Smooth muscle cell (in vitro differentiated cells): ENCODE results near the gene KLRF2. TPM values are rescaled to one million over a fixed set of nuclear protein-coding genes. Genes with fewer than 3 reads are reported as not detected.

Experiments used
- DNase-seq: peaks from one replicate; lab custom pipeline; 2025; ENCODE audit not compliant: unreplicated experiment; lab: John Stamatoyannopoulos, UW
- H2AFZ ChIP-seq: fragments of 200-600 bp; sonication (generic); 2 replicates; pipeline ENCODE4 v1.6.0; 2016; ENCODE audit warnings: antibody characterized with exemption, low read depth, mild to moderate bottlenecking
- H3F3A ChIP-seq: fragments of 200-600 bp; sonication (generic); 2 replicates; pipeline ENCODE4 v1.6.0; 2017; ENCODE audit warnings: antibody characterized with exemption, low read depth
- H3K27ac ChIP-seq: fragments of 200-600 bp; sonication (generic); 2 replicates; pipeline ENCODE4 v1.5.1; 2016; ENCODE audit warnings: low read depth, mild to moderate bottlenecking
- H3K27me3 ChIP-seq: fragments of 200-600 bp; sonication (generic); 2 replicates; pipeline ENCODE4 v1.6.1; 2016; ENCODE audit warnings: low read depth, mild to moderate bottlenecking
- H3K36me3 ChIP-seq: fragments of 200-600 bp; sonication (generic); 2 replicates; pipeline ENCODE4 v1.5.1; 2016; ENCODE audit warnings: low read depth
- H3K4me1 ChIP-seq: fragments of 200-600 bp; sonication (generic); 2 replicates; pipeline ENCODE4 v1.5.1; 2016; ENCODE audit warnings: low read depth
- H3K4me2 ChIP-seq: fragments of 200-600 bp; sonication (generic); 2 replicates; pipeline ENCODE4 v1.6.0; 2016; ENCODE audit warnings: mild to moderate bottlenecking
- H3K4me3 ChIP-seq: fragments of 200-600 bp; sonication (generic); 2 replicates; pipeline ENCODE4 v1.5.1; 2016; ENCODE audit warnings: mild to moderate bottlenecking
- H3K79me2 ChIP-seq: fragments of 200-600 bp; sonication (generic); 2 replicates; pipeline ENCODE4 v1.6.0; 2016; ENCODE audit warnings: low read depth, mild to moderate bottlenecking
- H3K9ac ChIP-seq: fragments of 200-600 bp; sonication (generic); 2 replicates; pipeline ENCODE4 v1.6.0; 2016; ENCODE audit warnings: low read depth
- H3K9me3 ChIP-seq: fragments of 200-600 bp; sonication (generic); replicated peaks from 2 replicates; pipeline ENCODE4 v1.5.1; 2016; ENCODE audit warnings: low read depth
- H4K20me1 ChIP-seq: fragments of 200-600 bp; sonication (generic); 2 replicates; pipeline ENCODE4 v1.6.0; 2016; ENCODE audit warnings: low read depth
- WGBS: methylation state at CpG from one replicate; pipeline ENCODE4 v1.1.7; 2016; ENCODE audit warnings: low lambda C conversion rate; 5-methylcytosine and 5-hydroxymethylcytosine counted together
- polyA plus RNA-seq: library from polyadenylated mRNA; unstranded; fragments of >200 nt; fragmentation: Nextera tagmentation; extraction: Ambion mirVana; gene quantifications from 2 replicates; pipeline ENCODE4 v1.2.1, GENCODE V29; 2016
- total RNA-seq: library from RNA; depleted of rRNA; stranded (reverse); fragments of >200 nt; gene quantifications from 2 replicates; pipeline ENCODE4 v1.2.3, GENCODE V29; 2014
- TF ChIP-seq, protein P1 (sequence below): fragments of 200-600 bp; sonication (generic); IDR thresholded peaks from 2 replicates; pipeline ENCODE4 v1.5.1; 2017; ENCODE audit warnings: borderline replicate concordance, mild to moderate bottlenecking, antibody characterized with exemption; ENCODE audit not compliant: insufficient read depth, poor library complexity, severe bottlenecking

The KLRF2 gene
- total and polyA plus RNA-seq, 2 experiments from 2014 or later = not detected

DNA sequence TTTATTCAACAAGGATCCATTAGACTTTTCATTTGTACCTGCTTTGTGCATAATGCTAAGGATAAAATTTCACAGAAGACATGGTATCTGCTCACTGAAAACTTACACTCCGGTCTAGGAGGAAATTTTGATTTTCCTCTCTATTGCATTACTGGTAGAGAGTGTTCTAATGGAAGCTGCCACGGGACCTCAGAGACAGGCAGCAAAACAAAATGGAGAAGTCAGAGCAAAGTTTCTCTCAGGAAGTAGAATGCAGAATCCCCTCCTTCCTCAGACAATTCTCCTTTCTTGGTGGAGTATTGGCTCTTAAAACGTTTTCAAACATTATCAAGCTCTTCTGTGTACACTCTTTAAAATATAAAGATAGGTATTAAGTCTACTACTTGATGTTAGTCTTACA is 24.4 kb upstream of the KLRF2 start:
- no peak overlapping the region for H3K27ac ChIP-seq
- 77% methylated on average over 3 of the region's 3 CpGs for WGBS
- TF ChIP-seq, protein P1, sequence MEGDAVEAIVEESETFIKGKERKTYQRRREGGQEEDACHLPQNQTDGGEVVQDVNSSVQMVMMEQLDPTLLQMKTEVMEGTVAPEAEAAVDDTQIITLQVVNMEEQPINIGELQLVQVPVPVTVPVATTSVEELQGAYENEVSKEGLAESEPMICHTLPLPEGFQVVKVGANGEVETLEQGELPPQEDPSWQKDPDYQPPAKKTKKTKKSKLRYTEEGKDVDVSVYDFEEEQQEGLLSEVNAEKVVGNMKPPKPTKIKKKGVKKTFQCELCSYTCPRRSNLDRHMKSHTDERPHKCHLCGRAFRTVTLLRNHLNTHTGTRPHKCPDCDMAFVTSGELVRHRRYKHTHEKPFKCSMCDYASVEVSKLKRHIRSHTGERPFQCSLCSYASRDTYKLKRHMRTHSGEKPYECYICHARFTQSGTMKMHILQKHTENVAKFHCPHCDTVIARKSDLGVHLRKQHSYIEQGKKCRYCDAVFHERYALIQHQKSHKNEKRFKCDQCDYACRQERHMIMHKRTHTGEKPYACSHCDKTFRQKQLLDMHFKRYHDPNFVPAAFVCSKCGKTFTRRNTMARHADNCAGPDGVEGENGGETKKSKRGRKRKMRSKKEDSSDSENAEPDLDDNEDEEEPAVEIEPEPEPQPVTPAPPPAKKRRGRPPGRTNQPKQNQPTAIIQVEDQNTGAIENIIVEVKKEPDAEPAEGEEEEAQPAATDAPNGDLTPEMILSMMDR = no peak
- H3K4me3 ChIP-seq = no peak overlapping the region
- H2AFZ ChIP-seq = no peak overlapping the region
- no peak overlapping the region for H3K4me2 ChIP-seq
- H3K4me1 ChIP-seq = no peaks in the 10 kb centered on the region
- no peaks in the 10 kb centered on the region for H3F3A ChIP-seq
- no peak overlapping the region for H3K9ac ChIP-seq
- no peaks in the 10 kb centered on the region for H3K9me3 ChIP-seq
- no peaks in the 10 kb centered on the region for H4K20me1 ChIP-seq
- H3K27me3 ChIP-seq = no peaks in the 10 kb centered on the region
- no peaks in the 10 kb centered on the region for H3K36me3 ChIP-seq
- no peaks in the 10 kb centered on the region for H3K79me2 ChIP-seq
- DNase-seq = no peak

DNA sequence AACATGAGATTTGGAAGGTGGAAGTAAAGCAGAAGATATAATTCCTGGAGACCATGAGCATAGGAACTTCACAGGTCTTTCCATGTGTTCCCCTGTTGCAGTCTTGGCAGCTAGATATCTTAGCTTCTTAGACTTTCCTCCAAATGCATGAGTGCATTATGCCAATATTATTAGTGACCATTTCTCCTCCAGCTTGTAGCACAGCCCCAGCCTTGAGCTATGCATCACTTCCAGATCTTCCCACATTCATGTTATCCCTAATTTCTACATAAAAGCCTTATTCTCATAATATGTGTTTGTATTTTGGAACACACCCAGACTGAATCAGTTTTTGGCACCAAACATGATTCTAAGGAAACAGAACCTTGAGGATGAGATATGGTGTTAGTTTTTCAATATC is 23.2 kb upstream of the KLRF2 start:
- TF ChIP-seq, protein P1 = no peak
- H3K36me3 ChIP-seq = no peaks in the 10 kb centered on the region
- no peaks in the 10 kb centered on the region for H3K9me3 ChIP-seq
- H3F3A ChIP-seq = no peaks in the 10 kb centered on the region
- no peaks in the 10 kb centered on the region for H3K79me2 ChIP-seq
- no peak for DNase-seq
- no peaks in the 10 kb centered on the region for H3K27me3 ChIP-seq
- no peaks in the 10 kb centered on the region for H3K4me1 ChIP-seq
- no peak overlapping the region for H3K4me2 ChIP-seq
- no peak overlapping the region for H3K27ac ChIP-seq
- H2AFZ ChIP-seq = no peak overlapping the region
- no peak overlapping the region for H3K4me3 ChIP-seq
- no peaks in the 10 kb centered on the region for H4K20me1 ChIP-seq
- H3K9ac ChIP-seq = no peak overlapping the region

DNA sequence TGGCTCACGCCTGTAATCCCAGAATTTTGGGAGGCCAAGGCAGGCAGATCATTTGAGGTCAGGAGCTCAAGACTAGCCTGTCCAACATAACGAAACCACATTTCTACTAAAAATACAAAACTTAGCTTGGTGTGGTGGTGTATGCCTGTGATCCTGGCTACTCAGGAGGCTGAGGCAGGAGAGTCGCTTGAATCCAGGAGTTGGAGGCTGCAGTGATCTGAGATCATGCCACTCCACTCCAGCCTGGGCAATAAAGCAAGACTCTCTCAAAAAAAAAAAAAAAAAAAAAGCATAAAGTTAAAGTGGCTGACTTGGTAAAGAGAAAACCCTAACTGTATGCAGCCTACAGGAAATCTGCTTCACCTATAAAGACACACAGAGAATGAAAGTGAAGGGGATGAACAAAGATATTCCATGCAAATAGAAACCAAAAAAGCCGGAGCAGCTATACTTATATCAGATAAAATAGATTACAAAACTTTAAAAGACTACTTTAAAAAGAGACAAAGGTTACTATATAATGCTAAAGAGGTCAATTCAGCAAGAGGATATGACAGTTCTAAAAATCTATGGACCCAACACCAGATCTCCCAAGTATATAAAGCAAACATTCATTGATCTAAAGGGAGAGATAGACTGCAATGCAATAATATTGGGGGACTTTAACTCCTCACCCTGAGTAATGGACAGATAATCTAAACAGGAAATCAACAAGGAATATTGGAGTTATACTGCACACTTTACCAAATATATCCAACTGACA is 16.2 kb upstream of the KLRF2 start:
- TF ChIP-seq, protein P1 = no peak
- H3K27me3 ChIP-seq = no peaks in the 10 kb centered on the region
- no peak overlapping the region for H3K4me3 ChIP-seq
- H3K9ac ChIP-seq = no peak overlapping the region
- H3K79me2 ChIP-seq = no peaks in the 10 kb centered on the region
- no peaks in the 10 kb centered on the region for H3K36me3 ChIP-seq
- peaks cover 13% of the 10 kb centered on the region for H3K4me1 ChIP-seq
- H3K4me2 ChIP-seq = no peak overlapping the region
- H3K9me3 ChIP-seq = peaks cover 10% of the 10 kb centered on the region
- H3K27ac ChIP-seq = no peak overlapping the region
- 88% methylated on average over 4 of the region's 4 CpGs for WGBS
- DNase-seq = no peak
- no peaks in the 10 kb centered on the region for H4K20me1 ChIP-seq
- H3F3A ChIP-seq = peaks cover 5% of the 10 kb centered on the region
- no peak overlapping the region for H2AFZ ChIP-seq

DNA sequence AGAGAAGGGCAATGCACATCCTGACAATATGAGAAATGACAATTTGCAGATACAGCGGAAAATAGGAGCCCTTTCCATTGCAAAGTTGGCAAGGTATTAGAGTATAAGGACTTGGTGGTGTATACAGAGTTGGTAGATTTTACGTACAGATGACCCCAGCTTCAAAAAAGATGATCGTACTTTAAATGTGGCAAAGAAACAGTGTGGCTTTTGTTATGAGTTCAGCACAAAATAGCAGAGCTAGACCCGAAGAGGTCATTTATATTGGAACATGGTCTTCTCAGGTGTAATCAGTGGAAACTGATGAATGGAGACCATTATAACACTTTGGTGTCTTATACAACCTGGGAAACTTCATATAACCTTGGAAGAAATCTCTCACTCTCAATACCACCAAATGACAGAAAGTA is 14.4 kb upstream of the KLRF2 start:
- peaks cover 28% of the 10 kb centered on the region for H3K4me1 ChIP-seq
- peaks cover 10% of the 10 kb centered on the region for H3K9me3 ChIP-seq
- TF ChIP-seq, protein P1 = no peak
- no peak overlapping the region for H3K9ac ChIP-seq
- no peak overlapping the region for H2AFZ ChIP-seq
- no peaks in the 10 kb centered on the region for H3K79me2 ChIP-seq
- WGBS = 94% methylated on average over 4 of the region's 4 CpGs
- H3F3A ChIP-seq = peaks cover 11% of the 10 kb centered on the region
- no peaks in the 10 kb centered on the region for H4K20me1 ChIP-seq
- H3K27ac ChIP-seq = no peak overlapping the region
- no peaks in the 10 kb centered on the region for H3K36me3 ChIP-seq
- no peak overlapping the region for H3K4me2 ChIP-seq
- H3K27me3 ChIP-seq = no peaks in the 10 kb centered on the region
- H3K4me3 ChIP-seq = no peak overlapping the region
- DNase-seq = no peak
